ENCODE data around the gene N4BP2L2.

Gene N4BP2L2

DNA sequence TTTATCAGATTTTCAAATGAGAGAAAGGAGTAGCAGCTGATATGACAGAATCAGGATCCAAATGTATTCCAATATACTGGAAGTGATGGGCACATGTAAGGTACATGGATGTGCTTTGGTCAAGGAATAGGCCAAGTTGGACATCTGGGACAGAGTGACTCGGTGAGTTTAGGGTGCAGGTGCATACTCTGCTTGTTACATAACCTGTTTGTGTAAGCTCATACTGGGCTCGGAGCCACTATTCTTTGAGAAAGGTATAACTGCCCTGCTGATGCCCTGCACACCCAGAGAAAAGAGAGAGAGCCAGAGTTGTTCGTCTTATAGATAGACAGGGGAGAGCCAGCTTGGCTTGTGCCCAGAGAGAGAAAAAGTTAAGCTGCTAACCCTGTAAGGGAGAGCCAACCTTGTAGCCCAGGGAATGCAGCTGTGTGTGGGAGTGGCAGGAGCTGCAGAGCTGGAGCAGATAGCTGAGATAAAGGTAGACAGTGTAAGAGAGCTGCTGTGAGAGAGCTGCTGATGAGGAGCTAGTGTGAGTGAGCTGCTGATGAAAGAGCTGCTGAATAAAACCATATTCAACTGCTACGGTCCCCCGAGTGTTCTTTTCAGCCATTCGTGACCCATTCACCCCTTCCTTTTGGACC is 70.0 kb downstream of the N4BP2L2 start:
- H3K27ac ChIP-seq = peak overlapping the region; percentile 4; the same call in 1 of the 2 replicates

DNA sequence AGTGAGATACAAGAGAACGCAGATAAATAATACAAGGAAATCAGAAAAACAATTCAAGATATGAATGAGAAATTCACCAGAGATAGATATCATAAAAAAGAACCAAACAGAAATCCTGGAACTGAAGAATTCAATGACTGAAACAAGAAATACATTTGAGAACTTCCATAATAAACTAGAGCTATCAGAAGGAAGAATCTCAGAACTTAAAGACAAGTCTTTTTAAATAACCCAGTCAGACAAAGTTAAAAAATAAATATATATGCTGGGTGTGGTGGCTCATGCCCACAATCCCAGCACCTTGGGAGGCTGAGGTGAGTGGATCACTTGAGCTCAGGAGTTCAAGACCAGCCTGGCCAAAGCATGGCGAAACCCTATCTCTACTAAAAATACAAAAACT is 82.0 kb downstream of the N4BP2L2 start:
- H3K27ac ChIP-seq = no peak overlapping the region
- TF ChIP-seq, protein P1, sequence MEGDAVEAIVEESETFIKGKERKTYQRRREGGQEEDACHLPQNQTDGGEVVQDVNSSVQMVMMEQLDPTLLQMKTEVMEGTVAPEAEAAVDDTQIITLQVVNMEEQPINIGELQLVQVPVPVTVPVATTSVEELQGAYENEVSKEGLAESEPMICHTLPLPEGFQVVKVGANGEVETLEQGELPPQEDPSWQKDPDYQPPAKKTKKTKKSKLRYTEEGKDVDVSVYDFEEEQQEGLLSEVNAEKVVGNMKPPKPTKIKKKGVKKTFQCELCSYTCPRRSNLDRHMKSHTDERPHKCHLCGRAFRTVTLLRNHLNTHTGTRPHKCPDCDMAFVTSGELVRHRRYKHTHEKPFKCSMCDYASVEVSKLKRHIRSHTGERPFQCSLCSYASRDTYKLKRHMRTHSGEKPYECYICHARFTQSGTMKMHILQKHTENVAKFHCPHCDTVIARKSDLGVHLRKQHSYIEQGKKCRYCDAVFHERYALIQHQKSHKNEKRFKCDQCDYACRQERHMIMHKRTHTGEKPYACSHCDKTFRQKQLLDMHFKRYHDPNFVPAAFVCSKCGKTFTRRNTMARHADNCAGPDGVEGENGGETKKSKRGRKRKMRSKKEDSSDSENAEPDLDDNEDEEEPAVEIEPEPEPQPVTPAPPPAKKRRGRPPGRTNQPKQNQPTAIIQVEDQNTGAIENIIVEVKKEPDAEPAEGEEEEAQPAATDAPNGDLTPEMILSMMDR (conservative IDR thresholded peaks at IDR 0.05) = no peak
- TF ChIP-seq ZFX (IDR thresholded peaks at IDR 0.05) = no peak

More for the DNA sequence above, 70.0 kb downstream of the N4BP2L2 start:
- TF ChIP-seq ZFX (IDR thresholded peaks at IDR 0.05) = no peak
- TF ChIP-seq, protein P1 (conservative IDR thresholded peaks at IDR 0.05) = no peak

DNA sequence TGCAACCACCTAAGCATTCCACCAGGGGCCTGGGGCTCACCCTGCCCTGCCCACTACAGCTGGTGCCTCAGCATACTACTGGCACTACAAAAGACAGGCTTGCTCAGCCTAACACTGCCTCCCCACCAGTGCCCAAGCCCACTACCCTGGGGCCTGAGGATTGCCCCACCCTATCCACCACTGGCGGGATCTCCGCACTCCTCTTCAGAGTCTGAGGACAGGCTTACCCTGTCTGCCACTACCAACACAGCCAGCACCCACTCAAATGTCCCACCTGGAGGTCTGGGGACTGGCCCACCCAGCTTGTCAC is 83.0 kb downstream of the N4BP2L2 start:
- no peak overlapping the region for H3K27ac ChIP-seq

DNA sequence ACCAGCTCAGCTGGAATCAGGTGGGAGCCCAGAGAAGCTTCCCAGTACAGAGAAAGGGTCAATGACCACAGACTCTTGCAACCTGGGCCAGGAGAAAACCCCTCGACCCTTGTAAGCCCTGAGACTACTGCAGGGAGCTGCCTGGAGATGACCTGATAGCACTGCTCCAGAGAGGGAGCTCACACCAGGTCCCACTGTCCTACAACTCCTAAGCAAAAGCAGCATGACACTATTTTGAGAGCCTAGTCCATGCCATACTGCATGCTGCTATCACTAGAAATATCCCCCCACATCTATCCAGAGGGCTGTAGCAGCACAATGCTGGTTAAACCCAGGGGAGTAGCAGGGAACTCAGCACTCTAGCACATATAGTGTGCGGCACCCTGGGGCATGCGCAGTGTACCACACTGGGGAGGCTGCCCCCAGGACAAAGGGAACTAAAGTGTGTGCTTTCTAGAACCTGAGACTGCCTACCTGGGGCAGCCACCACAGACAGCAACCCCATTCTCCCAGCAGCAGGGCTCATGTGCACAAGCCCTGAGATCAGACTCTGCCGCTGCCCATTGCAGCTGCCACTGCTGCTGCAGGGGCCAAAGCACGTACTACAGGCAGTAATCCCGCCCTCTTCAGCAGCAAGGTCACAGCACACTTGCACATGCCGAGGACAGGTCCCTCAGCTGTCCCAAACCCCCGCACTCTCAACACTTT is 83.6 kb downstream of the N4BP2L2 start:
- TF ChIP-seq, protein P1 (conservative IDR thresholded peaks at IDR 0.05) = no peak
- TF ChIP-seq ZFX (IDR thresholded peaks at IDR 0.05) = no peak
- H3K27ac ChIP-seq = no peak overlapping the region

More for the DNA sequence above, 83.0 kb downstream of the N4BP2L2 start:
- TF ChIP-seq, protein P1 (conservative IDR thresholded peaks at IDR 0.05) = no peak
- no peak for TF ChIP-seq ZFX (IDR thresholded peaks at IDR 0.05)

DNA sequence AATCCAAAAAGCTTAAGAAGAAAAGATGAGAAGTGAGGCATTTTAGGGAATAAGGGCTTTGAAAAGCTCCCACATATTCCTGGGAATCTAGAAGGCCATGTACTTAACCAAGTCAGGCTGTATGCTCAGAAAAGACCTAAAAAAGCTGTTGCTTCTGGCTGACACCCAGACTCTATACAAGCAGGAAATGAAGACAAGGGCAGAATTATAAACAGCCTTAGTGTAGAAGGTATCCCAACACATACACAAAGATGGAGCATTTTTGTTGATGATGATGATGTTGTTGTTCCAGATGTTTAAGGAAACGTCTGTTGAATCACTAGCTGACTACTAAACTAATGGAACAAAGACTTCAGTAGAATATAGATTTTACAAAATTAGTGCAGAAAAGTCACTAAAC is 84.6 kb downstream of the N4BP2L2 start:
- no peak for TF ChIP-seq ZFX (IDR thresholded peaks at IDR 0.05)
- TF ChIP-seq, protein P1 (conservative IDR thresholded peaks at IDR 0.05) = no peak
- H3K27ac ChIP-seq = no peak overlapping the region

DNA sequence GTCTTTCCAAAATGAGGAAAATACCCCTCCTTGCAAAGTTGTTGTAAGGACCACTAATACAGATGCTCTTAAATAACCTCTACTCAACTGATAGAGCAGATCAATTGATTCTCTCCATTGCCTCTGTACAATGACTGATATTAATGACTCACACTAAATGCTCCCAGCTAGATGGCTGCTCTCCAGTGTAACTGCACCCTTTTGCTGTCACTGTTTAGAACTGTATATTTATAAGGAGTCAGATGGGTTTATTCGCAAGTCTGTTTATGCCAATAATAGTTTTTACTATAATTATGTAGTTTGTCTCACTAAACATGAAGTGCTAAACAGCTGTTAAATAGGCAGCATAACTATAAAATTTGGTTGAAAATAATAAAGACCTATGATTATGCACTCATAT is 89.6 kb downstream of the N4BP2L2 start:
- TF ChIP-seq, protein P1 (conservative IDR thresholded peaks at IDR 0.05) = no peak
- no peak for TF ChIP-seq ZFX (IDR thresholded peaks at IDR 0.05)
- no peak overlapping the region for H3K27ac ChIP-seq

DNA sequence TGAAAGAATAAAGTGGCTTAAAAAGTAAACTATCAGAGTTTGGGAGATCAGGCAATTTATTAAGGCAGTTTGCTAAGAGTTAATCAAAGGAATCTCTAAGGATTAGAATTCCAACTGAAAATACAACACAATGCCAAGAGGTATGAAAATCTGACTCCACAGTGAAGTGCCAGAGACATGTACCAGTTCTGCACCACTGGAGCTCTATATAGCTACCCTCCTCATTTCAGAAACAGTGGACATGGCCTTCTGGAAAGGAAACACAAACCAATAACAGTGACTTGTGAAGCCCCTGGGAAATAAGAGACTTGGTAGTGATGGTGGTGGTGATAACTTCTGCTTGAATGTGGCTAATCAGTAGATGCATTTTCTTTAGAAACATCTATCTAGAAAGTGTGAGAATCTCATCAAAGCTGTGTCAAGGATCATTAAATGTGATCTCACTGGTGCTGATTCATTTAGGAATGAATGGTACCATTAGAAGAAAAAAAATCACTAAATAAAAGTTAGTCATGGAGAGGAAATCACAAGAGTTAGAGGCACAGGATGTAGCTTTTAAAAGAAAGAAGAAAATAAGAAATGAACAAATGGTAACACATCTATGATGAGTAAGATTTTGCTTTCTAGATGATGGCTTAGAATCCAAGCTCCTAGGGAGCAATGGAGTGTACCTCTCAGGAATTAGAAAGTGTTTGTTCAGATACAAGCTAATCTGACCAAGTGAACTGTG is 90.5 kb downstream of the N4BP2L2 start:
- TF ChIP-seq ZFX (IDR thresholded peaks at IDR 0.05) = no peak
- TF ChIP-seq, protein P1 (conservative IDR thresholded peaks at IDR 0.05) = no peak

More for the DNA sequence above, 90.5 kb downstream of the N4BP2L2 start:
- H3K27ac ChIP-seq = no peak overlapping the region
